Liver (tissue), 9 donors: ENCODE data around the gene SLC49A3. TPM values are rescaled to one million over a fixed set of nuclear protein-coding genes. Genes with fewer than 3 reads are reported as not detected.
"Not testable (repeated sequence)": the region's sequence is repeated elsewhere in the genome, so short reads cannot be mapped to it uniquely, and the experiment has no call there.

ENCODE experiments used
- DNase-seq: peaks from one replicate; pipeline ENCODE4 v3.0.0-alpha.2; 2017; ENCODE audit warnings: low spot score
- H3K27ac ChIP-seq, 2 donors: one replicate each; pipeline ENCODE4 v1.7.0; 2013; ENCODE audit warnings: inconsistent platforms in 2 of 2, low read length in 2 of 2, control low read depth in 1 of 2, low read depth in 1 of 2, mild to moderate bottlenecking in 1 of 2
- H3K27me3 ChIP-seq, 4 donors: one replicate each; pipeline versions ENCODE4 v1.6.1 to v1.7.0; 2013; ENCODE audit warnings: low read length in 3 of 4, inconsistent platforms in 1 of 4, mild to moderate bottlenecking in 1 of 4, moderate library complexity in 1 of 4; ENCODE audit not compliant: control insufficient read depth in 4 of 4, insufficient read depth in 4 of 4
- H3K36me3 ChIP-seq, 4 donors: one replicate each; pipeline versions ENCODE4 v1.6.1 to v1.7.0; 2013; ENCODE audit warnings: low read length in 3 of 4, mild to moderate bottlenecking in 3 of 4, low read depth in 1 of 4, moderate library complexity in 1 of 4; ENCODE audit not compliant: control insufficient read depth in 4 of 4, insufficient read depth in 3 of 4
- H3K4me1 ChIP-seq, 4 donors: one replicate each; pipeline versions ENCODE4 v1.6.1 to v1.7.0; 2013; ENCODE audit warnings: low read length in 3 of 4, mild to moderate bottlenecking in 3 of 4, moderate library complexity in 1 of 4; ENCODE audit not compliant: control insufficient read depth in 4 of 4, insufficient read depth in 4 of 4
- H3K4me3 ChIP-seq, 3 donors: one replicate each; pipeline versions ENCODE4 v1.6.1 to v1.7.0; 2013; ENCODE audit warnings: low read length in 3 of 3, control low read depth in 1 of 3, low read depth in 1 of 3, mild to moderate bottlenecking in 1 of 3
- H3K9ac ChIP-seq, 2 donors: one replicate each; pipeline ENCODE4 v1.7.0; 2013; ENCODE audit warnings: low read length in 2 of 2, mild to moderate bottlenecking in 2 of 2, moderate library complexity in 2 of 2, control low read depth in 1 of 2, low read depth in 1 of 2
- H3K9me3 ChIP-seq, 4 donors: one replicate each; pipeline versions ENCODE4 v1.6.1 to v1.7.0; 2013; ENCODE audit warnings: low read length in 3 of 4; ENCODE audit not compliant: control insufficient read depth in 4 of 4
- EGR1 ChIP-seq, 2 donors: IDR thresholded peaks; 2 replicates each; pipeline ENCODE4 v1.6.1; 2016 to 2018; ENCODE audit warnings: antibody characterized with exemption in 2 of 2, low read depth in 2 of 2
- FOXA1 ChIP-seq: IDR thresholded peaks from 2 replicates; pipeline ENCODE4 v1.6.1; 2016; ENCODE audit warnings: antibody characterized with exemption
- GABPA ChIP-seq, 2 donors: IDR thresholded peaks in 1 of 2; conservative IDR thresholded peaks in 1 of 2; 2 replicates each; pipeline ENCODE4 v1.6.1; 2016; ENCODE audit warnings: antibody characterized with exemption in 2 of 2, mild to moderate bottlenecking in 1 of 2, moderate library complexity in 1 of 2
- JUND ChIP-seq, 2 donors: IDR thresholded peaks; 2 replicates each; pipeline ENCODE4 v1.6.1; 2016; ENCODE audit warnings: antibody characterized with exemption in 2 of 2
- RAD21 ChIP-seq, 2 donors: IDR thresholded peaks; 2 replicates each; pipeline ENCODE4 v1.6.1; 2016; ENCODE audit warnings: antibody characterized with exemption in 2 of 2, mild to moderate bottlenecking in 2 of 2
- SP1 ChIP-seq: IDR thresholded peaks from 2 replicates; pipeline ENCODE4 v1.6.1; 2018; ENCODE audit warnings: antibody characterized with exemption, mild to moderate bottlenecking
- TAF1 ChIP-seq: conservative IDR thresholded peaks from 2 replicates; pipeline ENCODE4 v1.6.1; 2016; ENCODE audit warnings: antibody characterized with exemption, mild to moderate bottlenecking
- WGBS: extraction: QIAGEN DNeasy Blood & Tissue Kit; methylation state at CpG from one replicate; pipeline ENCODE4 v1.1.7; 2013; 5-methylcytosine and 5-hydroxymethylcytosine counted together
- polyA plus RNA-seq, 2 donors: library from polyadenylated mRNA; stranded (reverse) in 1 of 2; unstranded in 1 of 2; fragments of 200-250 nt in 1 of 2; fragments of >200 nt in 1 of 2; fragmentation: Nextera tagmentation in 1 of 2; extraction: Ambion mirVana in 1 of 2; gene quantifications; one replicate each; pipeline versions ENCODE4 v1.2.1 to v1.2.3, GENCODE V29; 2013 to 2015
- total RNA-seq, 2 donors: library from RNA; depleted of rRNA; stranded (reverse); fragments of >200 nt; gene quantifications; one replicate each; pipeline ENCODE4 v1.2.3, GENCODE V29; 2014
- TF ChIP-seq, protein P1 (sequence below): IDR thresholded peaks from 2 replicates; pipeline ENCODE4 v1.6.1; 2016; ENCODE audit warnings: antibody characterized with exemption
- TF ChIP-seq, protein P2 (sequence below): IDR thresholded peaks from 2 replicates; pipeline ENCODE4 v1.6.1; 2016; ENCODE audit warnings: antibody characterized with exemption
- TF ChIP-seq, protein P3 (sequence below): fragments of 150-350 bp; IDR thresholded peaks from 2 replicates; pipeline ENCODE4 v1.5.1; 2017; ENCODE audit warnings: improper control_type of control experiment, low read depth, low read length; ENCODE audit not compliant: missing input control
- donor health status: healthy.
- donor health status: healthy.
- donor health status: healthy.
- donor health status: healthy.
- donor health status: healthy.

SLC49A3 gene
- total and polyA plus RNA-seq, 4 donors: 0.40 to 3.6 (median 2.0) TPM

DNA sequence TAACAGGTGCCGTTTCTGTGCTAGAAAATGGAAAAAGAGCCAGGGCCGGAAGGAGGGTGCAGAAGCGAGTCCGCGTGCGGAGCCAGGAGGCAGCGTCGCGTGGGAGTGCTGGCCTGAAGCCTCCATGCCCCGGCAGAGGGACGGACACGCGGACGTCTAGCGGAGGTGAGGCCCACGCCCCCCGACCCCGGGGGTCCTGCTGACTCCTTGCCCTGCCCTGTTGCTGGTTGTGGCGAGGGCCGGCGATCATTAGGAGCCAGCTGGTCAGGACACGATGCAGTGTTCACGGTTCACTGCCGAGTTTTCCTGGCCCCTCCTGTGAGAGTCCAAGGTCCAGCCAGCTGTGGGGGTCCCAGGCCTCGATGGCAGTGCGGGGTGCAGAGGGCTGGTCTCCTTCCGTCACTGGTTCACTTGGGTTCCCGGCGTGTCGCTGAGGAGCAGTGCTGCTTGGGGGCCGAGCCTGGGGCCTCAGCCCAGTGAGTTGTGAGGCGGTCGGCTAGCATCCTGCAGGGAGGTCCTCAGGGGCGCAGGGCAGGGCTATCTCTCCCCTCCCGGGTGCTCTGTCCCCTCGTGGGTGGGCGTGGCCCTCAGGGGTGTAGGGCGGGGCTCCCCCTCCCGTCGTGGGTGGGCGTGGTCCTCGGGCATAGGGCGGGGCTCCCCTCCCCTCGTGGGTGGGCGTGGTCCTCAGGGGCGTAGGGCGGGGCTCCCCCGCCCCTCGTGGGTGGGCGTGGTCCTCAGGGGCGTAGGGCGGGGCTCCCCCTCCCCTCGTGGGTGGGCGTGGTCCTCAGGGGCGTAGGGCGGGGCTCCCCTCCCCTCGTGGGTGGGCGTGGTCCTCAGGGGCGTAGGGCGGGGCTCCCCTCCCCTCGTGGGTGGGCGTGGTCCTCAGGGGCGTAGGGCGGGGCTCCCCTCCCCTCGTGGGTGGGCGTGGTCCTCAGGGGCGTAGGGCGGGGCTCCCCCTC lies 42.3 kb upstream of the SLC49A3 start:
- 94% methylated on average over 57 of the region's 68 CpGs for WGBS
- H3K36me3 ChIP-seq: peaks cover 17 to 42% (median 25%) of the 10 kb centered on the region in 4 donors
- H3K27me3 ChIP-seq: not testable (repeated sequence)

DNA sequence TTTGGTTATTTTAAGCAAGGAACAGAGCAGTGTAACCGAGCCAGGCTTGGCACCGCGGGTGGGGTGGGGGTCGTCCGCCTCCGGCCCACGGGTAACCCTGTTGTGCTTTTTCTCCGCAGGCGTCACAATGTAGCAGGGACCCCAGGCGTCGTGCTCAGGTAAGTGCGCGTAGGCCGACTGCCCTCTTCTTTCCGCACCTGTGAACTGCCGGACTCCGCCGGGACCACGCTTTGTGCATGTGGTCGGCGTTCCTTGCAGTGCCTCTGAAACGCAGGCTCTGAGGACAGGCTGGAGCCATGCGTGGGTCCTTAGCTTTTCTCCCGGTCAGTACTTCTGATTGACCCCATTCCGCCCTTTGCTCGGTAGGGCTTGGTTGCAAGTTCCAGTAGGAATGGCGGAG lies 41.6 kb upstream of the SLC49A3 start:
- 98% methylated on average over 27 of the region's 27 CpGs for WGBS
- no peak overlapping the region for H3K9ac ChIP-seq
- no peak overlapping the region for H3K4me3 ChIP-seq
- H3K4me1 ChIP-seq: no peaks in the 10 kb centered on the region
- H3K9me3 ChIP-seq: no peaks in the 10 kb centered on the region
- H3K36me3 ChIP-seq: peaks cover 15 to 37% (median 22%) of the 10 kb centered on the region in 4 donors
- H3K27ac ChIP-seq: no peak overlapping the region
- H3K27me3 ChIP-seq: no peaks in the 10 kb centered on the region
- TF ChIP-seq, protein P1, sequence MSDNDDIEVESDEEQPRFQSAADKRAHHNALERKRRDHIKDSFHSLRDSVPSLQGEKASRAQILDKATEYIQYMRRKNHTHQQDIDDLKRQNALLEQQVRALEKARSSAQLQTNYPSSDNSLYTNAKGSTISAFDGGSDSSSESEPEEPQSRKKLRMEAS: no peak
- TF ChIP-seq JUND (IDR thresholded peaks at IDR 0.05) (no peak), EGR1 (IDR thresholded peaks at IDR 0.05; ENCODE audit: low read depth in 2 of 2) (no peak), GABPA (IDR thresholded peaks at IDR 0.05 in 1 of 2, conservative IDR thresholded peaks at IDR 0.05 in 1 of 2) (no peak), FOXA1 (no peak)
- DNase-seq: no peak

More for the DNA sequence above, 42.3 kb upstream of the SLC49A3 start:
- not testable (repeated sequence) for H3K9me3 ChIP-seq, H3K4me3 ChIP-seq, H3K9ac ChIP-seq, H3K27ac ChIP-seq, DNase-seq, H3K4me1 ChIP-seq

DNA sequence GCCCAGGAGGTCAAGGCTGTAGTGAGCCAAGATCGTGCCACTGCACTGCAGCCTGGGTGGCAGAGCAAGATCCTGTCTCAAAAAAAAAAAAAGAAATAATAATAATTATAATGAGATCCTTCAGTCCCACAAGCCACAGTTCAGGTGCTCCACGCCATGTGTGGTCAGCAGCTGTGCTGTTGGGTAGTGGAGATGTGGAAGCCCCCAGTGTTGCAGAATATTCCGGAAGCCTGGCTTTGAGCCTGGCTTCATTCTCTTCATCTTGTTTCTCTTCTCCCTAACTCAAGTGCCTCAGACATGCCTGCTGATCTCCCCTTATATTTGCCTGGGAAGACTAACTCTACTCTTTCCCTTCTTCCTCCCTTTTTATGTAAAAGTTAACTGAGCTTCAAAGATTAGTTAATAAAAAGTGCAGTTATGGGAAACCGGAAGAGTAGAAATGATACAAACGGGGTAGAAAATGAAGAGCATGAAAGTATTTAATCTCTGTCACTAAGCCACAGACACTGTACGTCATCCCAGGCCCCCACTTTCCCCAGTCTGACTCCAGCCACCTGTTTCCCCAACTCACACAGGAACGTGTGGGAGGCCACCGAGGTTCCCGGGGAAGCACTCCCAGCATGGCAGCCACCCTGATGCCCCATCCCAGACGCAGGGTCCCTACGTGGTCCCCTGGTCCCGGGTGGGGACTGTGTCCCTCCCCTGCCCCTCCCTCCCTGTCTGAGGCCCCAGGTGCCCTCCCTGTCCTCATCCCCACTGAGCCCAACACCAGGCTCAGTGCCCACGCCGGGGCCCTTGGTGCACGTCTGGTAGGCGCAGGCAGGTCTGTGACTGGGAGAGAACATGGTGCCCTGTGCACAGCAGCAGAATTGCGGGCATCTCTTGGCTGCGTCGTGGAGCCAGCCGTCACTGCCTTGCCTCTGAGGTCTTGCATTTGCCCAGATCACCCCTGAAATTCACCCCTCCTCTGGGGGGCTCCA lies 40.7 kb upstream of the SLC49A3 start:
- no peaks in the 10 kb centered on the region for H3K27me3 ChIP-seq
- TF ChIP-seq TAF1: no peak
- TF ChIP-seq, protein P2, sequence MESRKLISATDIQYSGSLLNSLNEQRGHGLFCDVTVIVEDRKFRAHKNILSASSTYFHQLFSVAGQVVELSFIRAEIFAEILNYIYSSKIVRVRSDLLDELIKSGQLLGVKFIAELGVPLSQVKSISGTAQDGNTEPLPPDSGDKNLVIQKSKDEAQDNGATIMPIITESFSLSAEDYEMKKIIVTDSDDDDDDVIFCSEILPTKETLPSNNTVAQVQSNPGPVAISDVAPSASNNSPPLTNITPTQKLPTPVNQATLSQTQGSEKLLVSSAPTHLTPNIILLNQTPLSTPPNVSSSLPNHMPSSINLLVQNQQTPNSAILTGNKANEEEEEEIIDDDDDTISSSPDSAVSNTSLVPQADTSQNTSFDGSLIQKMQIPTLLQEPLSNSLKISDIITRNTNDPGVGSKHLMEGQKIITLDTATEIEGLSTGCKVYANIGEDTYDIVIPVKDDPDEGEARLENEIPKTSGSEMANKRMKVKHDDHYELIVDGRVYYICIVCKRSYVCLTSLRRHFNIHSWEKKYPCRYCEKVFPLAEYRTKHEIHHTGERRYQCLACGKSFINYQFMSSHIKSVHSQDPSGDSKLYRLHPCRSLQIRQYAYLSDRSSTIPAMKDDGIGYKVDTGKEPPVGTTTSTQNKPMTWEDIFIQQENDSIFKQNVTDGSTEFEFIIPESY: no peak
- TF ChIP-seq RAD21 (IDR thresholded peaks at IDR 0.05): no peak
- TF ChIP-seq FOXA1: no peak
- no peak for TF ChIP-seq SP1
- TF ChIP-seq, protein P3, sequence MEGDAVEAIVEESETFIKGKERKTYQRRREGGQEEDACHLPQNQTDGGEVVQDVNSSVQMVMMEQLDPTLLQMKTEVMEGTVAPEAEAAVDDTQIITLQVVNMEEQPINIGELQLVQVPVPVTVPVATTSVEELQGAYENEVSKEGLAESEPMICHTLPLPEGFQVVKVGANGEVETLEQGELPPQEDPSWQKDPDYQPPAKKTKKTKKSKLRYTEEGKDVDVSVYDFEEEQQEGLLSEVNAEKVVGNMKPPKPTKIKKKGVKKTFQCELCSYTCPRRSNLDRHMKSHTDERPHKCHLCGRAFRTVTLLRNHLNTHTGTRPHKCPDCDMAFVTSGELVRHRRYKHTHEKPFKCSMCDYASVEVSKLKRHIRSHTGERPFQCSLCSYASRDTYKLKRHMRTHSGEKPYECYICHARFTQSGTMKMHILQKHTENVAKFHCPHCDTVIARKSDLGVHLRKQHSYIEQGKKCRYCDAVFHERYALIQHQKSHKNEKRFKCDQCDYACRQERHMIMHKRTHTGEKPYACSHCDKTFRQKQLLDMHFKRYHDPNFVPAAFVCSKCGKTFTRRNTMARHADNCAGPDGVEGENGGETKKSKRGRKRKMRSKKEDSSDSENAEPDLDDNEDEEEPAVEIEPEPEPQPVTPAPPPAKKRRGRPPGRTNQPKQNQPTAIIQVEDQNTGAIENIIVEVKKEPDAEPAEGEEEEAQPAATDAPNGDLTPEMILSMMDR: no peak
- no peak overlapping the region for H3K27ac ChIP-seq
- no peak for DNase-seq
- H3K9me3 ChIP-seq: no peaks in the 10 kb centered on the region
- WGBS: 94% methylated on average over 20 of the region's 20 CpGs
- H3K9ac ChIP-seq: no peak overlapping the region
- H3K4me3 ChIP-seq: no peak overlapping the region
- H3K4me1 ChIP-seq: no peaks in the 10 kb centered on the region
- peaks cover 8 to 30% (median 16%) of the 10 kb centered on the region in 4 donors for H3K36me3 ChIP-seq
